HepG2 (cell line): ENCODE data around the gene ATP5PF. TPM values are rescaled to one million over a fixed set of nuclear protein-coding genes. Genes with fewer than 3 reads are reported as not detected.

Experiments used
- ATAC-seq: fragments of 200-7000 bp; cut with Tn5 transposase; 3 replicates; pipeline ENCODE4 v1.9.1; 2020; ENCODE audit warnings: mild to moderate bottlenecking, moderate library complexity
- BruUV-seq: library from RNA; stranded (reverse); fragments of 400-500 nt; replicated peaks from 2 replicates; lab custom pipeline; 2021; lab: Mats Ljungman, UMichigan
- CTCF ChIA-PET: fragments of 300-600 bp; formaldehyde crosslinking; extraction: SDS; loops from one replicate; lab custom pipeline; 2021; ENCODE audit warnings: low total read pairs, inconsistent platforms, low intra/inter-chr PET ratio; lab: Yijun Ruan, JAX
- POLR2A ChIA-PET: fragments of 350-600 bp; sonication (Branson Sonifier 250); formaldehyde crosslinking; loops from one replicate; lab custom pipeline; 2020; ENCODE audit warnings: antibody characterized with exemption, inconsistent platforms; lab: Yijun Ruan, JAX
- DNase-seq: peaks from one replicate; pipeline ENCODE4 v3.0.0-alpha.2; 2015; ENCODE audit warnings: low spot score
- FAIRE-seq: peaks from 3 replicates; lab custom pipeline; 2011; peaks lifted over from hg19 to GRCh38; lab: Jason Lieb, UNC
- H2AFZ ChIP-seq: one replicate; pipeline ENCODE4 v1.6.1; 2011; ENCODE audit warnings: low read length, inconsistent platforms
- H3K27ac ChIP-seq: fragments of 300-600 bp; 3 replicates; pipeline ENCODE4 v1.8.0; 2011; ENCODE audit warnings: mixed run types, mild to moderate bottlenecking, mixed read lengths, low read length, inconsistent platforms; ENCODE audit not compliant: insufficient read depth; ENCODE audit errors: extremely low read length
- H3K27me3 ChIP-seq, 2 experiments: fragments of 200-600 bp in 1 of 2; 2 replicates in 1 of 2; 3 replicates in 1 of 2; pipeline versions ENCODE4 v1.6.0 to v1.8.0; 2011; ENCODE audit warnings: low read length in 2 of 2, mild to moderate bottlenecking in 2 of 2, moderate library complexity in 2 of 2, inconsistent platforms in 1 of 2; ENCODE audit not compliant: insufficient read depth in 2 of 2, control insufficient read depth in 1 of 2
- H3K36me3 ChIP-seq, 2 experiments: fragments of 200-600 bp in 1 of 2; replicated peaks in 1 of 2; 2 replicates in 1 of 2; 3 replicates in 1 of 2; pipeline versions ENCODE4 v1.5.1 to v1.8.0; 2011; ENCODE audit warnings: low read length in 2 of 2, inconsistent platforms in 1 of 2; ENCODE audit not compliant: insufficient read depth in 2 of 2, control insufficient read depth in 1 of 2
- H3K4me1 ChIP-seq: 2 replicates; pipeline ENCODE4 v1.5.1; 2012; ENCODE audit warnings: low read length, inconsistent platforms; ENCODE audit not compliant: insufficient read depth
- H3K4me2 ChIP-seq: 2 replicates; pipeline ENCODE4 v1.6.0; 2011; ENCODE audit warnings: low read depth, low read length, inconsistent platforms
- H3K4me3 ChIP-seq, 3 experiments: fragments of 200-600 bp in 1 of 3; sonication (generic), shearing (Covaris generic) in 1 of 3; replicated peaks in 1 of 3; 2 replicates each; pipeline ENCODE4 v1.5.1; 2011 to 2016; ENCODE audit warnings: low read length in 3 of 3, inconsistent platforms in 2 of 3, low read depth in 2 of 3, mild to moderate bottlenecking in 2 of 3, control low read depth in 1 of 3, mixed read lengths in 1 of 3; ENCODE audit not compliant: insufficient read depth in 1 of 3
- H3K79me2 ChIP-seq: one replicate; pipeline ENCODE4 v1.6.1; 2011; ENCODE audit warnings: low read length, inconsistent platforms; ENCODE audit not compliant: insufficient read depth
- H3K9ac ChIP-seq: 2 replicates; pipeline ENCODE4 v1.6.0; 2011; ENCODE audit warnings: mild to moderate bottlenecking, low read depth, low read length, inconsistent platforms; ENCODE audit not compliant: insufficient read depth
- H3K9me3 ChIP-seq: 2 replicates; pipeline ENCODE4 v1.5.1; 2012; ENCODE audit warnings: mild to moderate bottlenecking, low read length
- H4K20me1 ChIP-seq: 2 replicates; pipeline ENCODE4 v1.6.0; 2011; ENCODE audit warnings: inconsistent platforms, mild to moderate bottlenecking, low read length, moderate library complexity; ENCODE audit not compliant: insufficient read depth
- CCDC6 ChIP-seq: sonication (generic); formaldehyde crosslinking; IDR thresholded peaks from 2 replicates; pipeline ENCODE4 v1.8.1; 2022; ENCODE audit warnings: mild to moderate bottlenecking, missing genetic modification reagents, moderate library complexity
- GLMP ChIP-seq: sonication (generic); formaldehyde crosslinking; IDR thresholded peaks from 2 replicates; pipeline ENCODE4 v1.9.0; 2021; ENCODE audit warnings: missing genetic modification reagents, mild to moderate bottlenecking, borderline replicate concordance
- ZBTB49 ChIP-seq: sonication (generic); formaldehyde crosslinking; IDR thresholded peaks from 2 replicates; pipeline ENCODE4 v1.4.0; 2020; ENCODE audit warnings: missing genetic modification reagents, borderline replicate concordance
- ZMYM2 ChIP-seq: sonication (generic); formaldehyde crosslinking; IDR thresholded peaks from 2 replicates; pipeline ENCODE4 v1.8.0; 2022; ENCODE audit warnings: mild to moderate bottlenecking, missing genetic modification reagents
- ZNF280D ChIP-seq: sonication (generic); formaldehyde crosslinking; IDR thresholded peaks from 2 replicates; pipeline ENCODE4 v1.5.1; 2020; ENCODE audit warnings: mild to moderate bottlenecking, missing genetic modification reagents
- ZNF362 ChIP-seq: sonication (generic); formaldehyde crosslinking; IDR thresholded peaks from 2 replicates; pipeline ENCODE4 v1.4.0; 2020; ENCODE audit warnings: missing genetic modification reagents, mild to moderate bottlenecking, borderline replicate concordance
- ZNF44 ChIP-seq: sonication (generic); formaldehyde crosslinking; IDR thresholded peaks from 2 replicates; pipeline ENCODE4 v1.5.1; 2020; ENCODE audit warnings: mild to moderate bottlenecking, missing genetic modification reagents
- ZSCAN5A ChIP-seq: sonication (generic); formaldehyde crosslinking; IDR thresholded peaks from 2 replicates; pipeline ENCODE4 v1.8.0; 2022; ENCODE audit warnings: mild to moderate bottlenecking, missing genetic modification reagents, borderline replicate concordance
- in situ Hi-C: cut with HindIII; loops from 2 replicates; pipeline ENCODE4 v1.10.0; 2017; ENCODE audit warnings: low pct_unique_long_range_greater_than_20kb; ENCODE audit not compliant: extremely low pct_ligation_motif_present
- intact Hi-C: fragments of 100-400 bp; cut with micrococcal nuclease; formaldehyde crosslinking; loops from one replicate; pipeline ENCODE4 v1.10.0; 2022; ENCODE audit not compliant: unreplicated experiment
- polyA plus RNA-seq, 8 experiments: library from polyadenylated mRNA; depleted of rRNA in 3 of 8; stranded (reverse) in 7 of 8; unstranded in 1 of 8; fragments of >200 nt; fragmentation: Illumina TruSeq in 4 of 8; extraction: Trizol in 4 of 8; gene quantifications; 2 replicates each; pipeline versions ENCODE4 v1.2.1 to v1.2.3, GENCODE V29; 2011 to 2016; ENCODE audit warnings: low read depth in 4 of 8, missing spikeins in 1 of 8, mixed read lengths in 1 of 8; ENCODE audit not compliant: insufficient read depth in 1 of 8
- total RNA-seq, 5 experiments: library from RNA; depleted of rRNA; stranded (reverse); fragments of >200 nt; fragmentation: Illumina TruSeq; extraction: Trizol; gene quantifications; 2 replicates each; pipeline ENCODE4 v1.2.3, GENCODE V29; 2016; ENCODE audit warnings: low read depth in 1 of 5

ATP5PF gene
- total and polyA plus RNA-seq, 2 of the 13 experiments (the other 11 are each of a cell fraction or from before 2014, with no cell fraction given), result 131 to 157 TPM

GRCh38 chr21:25757531-25757930, 22.8 kb upstream of the ATP5PF start:
- H2AFZ ChIP-seq, result no peak overlapping the region
- FAIRE-seq (no peak), DNase-seq (no peak), ATAC-seq (no peak)
- H3K79me2 ChIP-seq, result no peaks in the 10 kb centered on the region
- H3K4me3 ChIP-seq, result no peak overlapping the region
- H3K9ac ChIP-seq, result no peak overlapping the region
- no peaks in the 10 kb centered on the region for H3K27me3 ChIP-seq
- BruUV-seq, result no TSS peak
- POLR2A ChIA-PET, result no interaction called here
- intact Hi-C loops, result no loop called here
- no peak overlapping the region for H3K4me2 ChIP-seq
- TF ChIP-seq ZNF44 (CRISPR knock-in tag) (no peak), ZNF362 (CRISPR knock-in tag) (no peak), ZBTB49 (no peak), ZSCAN5A (CRISPR knock-in tag) (no peak), GLMP (CRISPR knock-in tag) (no peak), ZNF280D (CRISPR knock-in tag) (no peak), ZMYM2 (CRISPR knock-in tag) (no peak), CCDC6 (no peak)
- no peaks in the 10 kb centered on the region for H4K20me1 ChIP-seq
- H3K27ac ChIP-seq, result no peak overlapping the region
- in situ Hi-C loops, result no loop called here
- H3K9me3 ChIP-seq, result no peaks in the 10 kb centered on the region
- H3K4me1 ChIP-seq, result no peaks in the 10 kb centered on the region
- peaks cover 7 to 47% of the 10 kb centered on the region in 2 experiments for H3K36me3 ChIP-seq
- CTCF ChIA-PET, result no interaction called here
